HFF-Myc (cell line): ENCODE results near the gene TMEM94.

ENCODE experiments used
- DNase-seq: peaks from one replicate; pipeline ENCODE4 v3.0.0-alpha.2; 2011; ENCODE audit warnings: low read depth; ENCODE audit errors: extremely low read depth
- H3K4me3 ChIP-seq: replicated peaks from 2 replicates; pipeline ENCODE4 v1.5.1; 2011; ENCODE audit warnings: low read depth, mild to moderate bottlenecking, control low read depth, low read length
- TF ChIP-seq, protein P1 (sequence below): IDR thresholded peaks from 2 replicates; pipeline ENCODE4 v1.5.1; 2012; ENCODE audit warnings: mild to moderate bottlenecking, low read depth, low read length, control low read depth; ENCODE audit errors: missing control alignments

The TMEM94 gene

DNA sequence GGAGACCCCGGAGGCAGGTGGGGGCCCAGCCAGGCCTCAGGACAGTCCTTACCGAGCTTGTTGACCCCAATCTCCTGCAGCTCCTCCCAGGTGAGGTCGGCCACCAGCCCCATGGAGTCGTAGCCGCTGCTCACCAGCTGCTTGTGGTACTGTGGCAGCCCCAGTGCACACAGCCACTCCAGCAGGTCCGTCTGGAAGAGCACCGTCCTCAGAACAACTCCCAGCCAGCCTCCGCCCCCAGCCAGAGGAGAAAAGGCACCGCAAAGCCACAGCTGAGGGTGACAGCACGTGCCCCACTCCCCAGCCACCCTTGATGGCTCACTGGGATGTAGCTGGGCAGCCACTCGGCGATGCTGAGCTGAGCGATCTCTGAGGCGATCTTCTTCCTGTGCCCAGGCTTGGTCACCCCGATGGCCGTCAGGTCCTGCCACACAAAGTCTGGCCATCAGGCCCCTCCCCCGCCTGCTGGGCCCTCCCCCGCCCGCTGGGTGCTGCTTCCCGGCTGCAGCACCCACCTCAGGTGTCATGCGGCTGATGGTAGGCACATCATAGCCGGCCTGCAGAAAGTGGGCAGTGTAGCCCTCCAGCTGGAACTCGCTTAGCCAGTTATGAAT, 47.0 kb downstream of the TMEM94 start:
- H3K4me3 ChIP-seq = no peak overlapping the region
- DNase-seq = no peak
- TF ChIP-seq, protein P1, sequence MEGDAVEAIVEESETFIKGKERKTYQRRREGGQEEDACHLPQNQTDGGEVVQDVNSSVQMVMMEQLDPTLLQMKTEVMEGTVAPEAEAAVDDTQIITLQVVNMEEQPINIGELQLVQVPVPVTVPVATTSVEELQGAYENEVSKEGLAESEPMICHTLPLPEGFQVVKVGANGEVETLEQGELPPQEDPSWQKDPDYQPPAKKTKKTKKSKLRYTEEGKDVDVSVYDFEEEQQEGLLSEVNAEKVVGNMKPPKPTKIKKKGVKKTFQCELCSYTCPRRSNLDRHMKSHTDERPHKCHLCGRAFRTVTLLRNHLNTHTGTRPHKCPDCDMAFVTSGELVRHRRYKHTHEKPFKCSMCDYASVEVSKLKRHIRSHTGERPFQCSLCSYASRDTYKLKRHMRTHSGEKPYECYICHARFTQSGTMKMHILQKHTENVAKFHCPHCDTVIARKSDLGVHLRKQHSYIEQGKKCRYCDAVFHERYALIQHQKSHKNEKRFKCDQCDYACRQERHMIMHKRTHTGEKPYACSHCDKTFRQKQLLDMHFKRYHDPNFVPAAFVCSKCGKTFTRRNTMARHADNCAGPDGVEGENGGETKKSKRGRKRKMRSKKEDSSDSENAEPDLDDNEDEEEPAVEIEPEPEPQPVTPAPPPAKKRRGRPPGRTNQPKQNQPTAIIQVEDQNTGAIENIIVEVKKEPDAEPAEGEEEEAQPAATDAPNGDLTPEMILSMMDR = no peak

DNA sequence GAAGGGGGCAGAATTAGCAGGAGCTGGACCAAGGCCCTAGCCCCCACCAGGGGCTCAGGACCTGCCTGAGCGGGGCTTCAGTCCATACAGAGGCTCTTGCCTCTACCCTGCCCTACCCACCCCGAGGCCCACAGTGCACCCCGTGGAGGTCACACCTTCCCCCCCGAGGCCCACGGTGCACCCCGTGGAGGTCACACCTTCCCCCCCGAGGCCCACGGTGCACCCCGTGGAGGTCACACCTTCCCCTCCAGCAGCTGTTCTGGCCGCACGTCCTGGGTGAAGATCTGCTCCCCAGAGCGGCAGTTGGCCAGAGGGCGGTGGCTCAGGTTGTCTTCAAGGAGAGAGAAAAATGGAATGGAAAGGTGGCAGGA, 47.5 kb downstream of the TMEM94 start:
- DNase-seq = no peak
- TF ChIP-seq, protein P1 = no peak
- H3K4me3 ChIP-seq = no peak overlapping the region

DNA sequence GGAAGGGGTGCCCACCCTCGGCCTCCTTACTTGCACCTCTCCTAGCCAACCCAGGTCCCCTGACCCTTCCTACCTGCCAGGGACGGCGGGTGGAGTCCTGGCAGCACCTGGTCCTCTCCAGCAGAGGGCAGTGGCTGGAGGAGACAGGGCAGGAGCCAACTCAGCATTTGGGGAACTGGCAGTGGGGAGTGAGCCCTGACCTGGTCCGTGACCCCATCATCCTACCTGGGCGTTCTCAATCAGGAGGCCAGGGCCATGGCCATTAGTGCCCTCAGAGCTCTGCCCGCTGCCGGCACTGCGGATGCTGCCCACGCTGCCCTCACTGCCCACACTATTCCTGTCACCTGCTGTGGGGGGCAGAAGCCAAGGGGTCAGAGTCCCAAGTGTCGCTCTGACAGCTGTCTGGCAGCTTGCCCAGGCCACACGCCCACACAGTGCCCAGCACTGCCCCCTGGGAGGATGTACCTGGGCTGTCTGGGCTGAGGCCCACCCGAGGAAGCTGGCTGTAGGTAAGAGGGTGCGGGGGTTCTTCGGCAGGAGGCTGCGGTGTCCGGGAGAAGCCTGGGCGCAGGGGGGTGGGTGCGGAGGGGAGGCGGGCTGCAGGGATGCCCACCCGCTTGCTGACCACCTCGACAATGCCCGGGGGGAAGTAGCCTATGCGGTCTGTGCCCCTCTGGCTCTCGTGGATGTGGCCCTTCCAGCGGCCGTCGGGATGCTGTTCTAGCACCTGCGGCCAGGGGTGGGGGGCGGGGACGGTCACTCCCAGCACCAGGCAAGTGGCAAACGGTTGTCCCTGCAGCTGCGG, 48.1 kb downstream of the TMEM94 start:
- H3K4me3 ChIP-seq = no peak overlapping the region
- DNase-seq = no peak
- TF ChIP-seq, protein P1 = peak; percentile 59

DNA sequence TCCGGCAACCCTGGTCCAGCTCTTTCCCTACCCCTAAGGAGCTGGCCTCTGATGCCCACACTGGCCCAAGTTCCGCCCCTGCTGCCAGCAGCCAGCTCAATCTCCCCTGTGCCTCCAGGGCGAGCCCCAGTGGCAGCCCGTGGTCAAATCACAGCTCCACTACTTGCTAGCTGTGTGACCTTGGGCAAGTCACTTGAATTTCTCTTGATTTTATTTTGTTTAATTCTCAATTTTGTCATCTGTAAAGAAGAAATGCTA, 48.6 kb downstream of the TMEM94 start:
- TF ChIP-seq, protein P1 = no peak
- H3K4me3 ChIP-seq = no peak overlapping the region
- DNase-seq = no peak

DNA sequence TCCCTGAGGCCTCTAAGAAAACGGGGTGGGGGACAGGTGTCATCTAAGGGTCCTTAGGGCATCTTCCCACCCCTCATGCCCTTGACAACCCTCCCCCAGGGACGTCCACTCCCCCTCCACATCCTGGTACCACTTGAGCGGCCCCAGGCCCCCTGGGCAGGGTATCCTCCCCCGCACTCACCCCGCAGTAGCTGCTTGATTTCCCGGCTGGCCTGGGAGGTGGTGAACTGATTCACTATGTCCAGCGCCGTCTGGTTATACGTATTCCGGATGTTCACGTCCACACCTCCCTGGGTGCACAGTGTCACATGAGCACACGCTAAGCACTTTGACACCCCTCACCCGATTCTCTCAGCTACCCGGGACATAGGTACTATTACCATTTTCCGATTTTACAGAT, 49.2 kb downstream of the TMEM94 start:
- TF ChIP-seq, protein P1 = no peak
- no peak overlapping the region for H3K4me3 ChIP-seq
- DNase-seq = no peak

DNA sequence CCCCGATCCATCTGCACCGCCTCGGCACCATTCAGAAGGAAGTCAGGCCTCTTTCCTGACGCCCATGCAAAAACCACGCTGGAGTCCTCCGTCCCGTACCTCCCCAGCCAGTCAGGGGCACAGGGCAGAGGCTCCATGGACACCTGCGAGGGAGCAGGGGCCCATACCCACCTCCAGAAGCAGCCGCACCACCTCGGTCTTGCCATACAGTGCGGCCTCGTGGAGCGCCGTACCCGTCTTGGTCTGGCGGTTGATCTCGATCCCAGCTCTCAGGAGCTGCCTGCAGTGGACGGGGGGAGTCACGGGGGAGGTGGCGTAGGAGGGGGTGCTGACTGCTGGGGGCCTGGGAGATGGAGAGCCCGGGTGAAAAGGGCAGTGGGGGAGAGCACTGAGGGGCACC, 49.7 kb downstream of the TMEM94 start:
- TF ChIP-seq, protein P1 = no peak
- no peak for DNase-seq
- H3K4me3 ChIP-seq = no peak overlapping the region

DNA sequence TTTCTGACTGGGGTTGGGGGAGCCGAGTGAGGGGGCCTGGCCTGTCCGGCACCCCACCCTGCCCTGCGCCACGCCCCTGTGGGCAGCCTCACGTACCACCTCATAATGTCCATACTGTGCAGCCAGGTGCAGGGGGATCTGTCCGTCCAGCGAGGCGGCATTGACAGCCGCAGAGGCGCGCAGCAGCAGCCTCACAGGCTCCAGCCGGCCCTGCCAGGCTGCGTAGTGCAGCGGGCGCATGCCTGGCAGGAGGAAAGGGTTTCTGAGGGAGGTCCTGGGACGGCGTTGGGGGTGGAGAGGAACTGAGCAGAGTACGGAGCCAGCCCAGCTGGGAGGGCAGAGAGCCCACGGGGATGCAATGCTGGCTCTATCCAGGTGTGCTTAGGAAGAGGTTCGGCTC, 50.5 kb downstream of the TMEM94 start:
- TF ChIP-seq, protein P1 = no peak
- DNase-seq = no peak
- no peak overlapping the region for H3K4me3 ChIP-seq
